SU-DHL-6 (cell line): Measurements from ENCODE around the gene MAST4.

Experiments used
- H2AFZ ChIP-seq: fragments of 200-600 bp; sonication (generic); 2 replicates; pipeline ENCODE4 v1.6.1; 2014; ENCODE audit warnings: low read depth, mild to moderate bottlenecking, moderate library complexity, mixed read lengths, antibody characterized with exemption, low read length; ENCODE audit not compliant: severe bottlenecking
- H3F3A ChIP-seq: fragments of 200-600 bp; shearing (Covaris generic); 2 replicates; pipeline ENCODE4 v1.6.0; 2016; ENCODE audit warnings: antibody characterized with exemption, mild to moderate bottlenecking; ENCODE audit not compliant: insufficient read depth
- H3K27ac ChIP-seq: fragments of 200-600 bp; sonication (generic); 2 replicates; pipeline ENCODE4 v1.5.1; 2016; ENCODE audit warnings: low read depth, mild to moderate bottlenecking, low read length, moderate library complexity, mixed read lengths
- H3K27me3 ChIP-seq: fragments of 200-600 bp; sonication (generic), shearing (Covaris generic); 2 replicates; pipeline ENCODE4 v1.6.0; 2014; ENCODE audit warnings: mild to moderate bottlenecking, low read length
- H3K36me3 ChIP-seq: fragments of 200-600 bp; sonication (generic); 2 replicates; pipeline ENCODE4 v1.6.1; 2014; ENCODE audit warnings: mild to moderate bottlenecking, low read length, mixed read lengths
- H3K4me2 ChIP-seq: fragments of 300-600, 200-600 bp; shearing (Covaris generic), sonication (generic); 2 replicates; pipeline ENCODE4 v1.6.0; 2014; ENCODE audit warnings: low read length, low read depth, mild to moderate bottlenecking; ENCODE audit not compliant: poor library complexity, severe bottlenecking
- H3K4me3 ChIP-seq: fragments of 200-600 bp; sonication (generic); 2 replicates; pipeline ENCODE4 v1.5.1; 2014; ENCODE audit warnings: antibody characterized with exemption, low read length, mild to moderate bottlenecking, mixed read lengths; ENCODE audit not compliant: insufficient read depth, poor library complexity, severe bottlenecking
- H3K79me2 ChIP-seq: fragments of 200-600 bp; sonication (generic); 2 replicates; pipeline ENCODE4 v1.6.1; 2014; ENCODE audit warnings: mild to moderate bottlenecking, low read length, moderate library complexity; ENCODE audit not compliant: insufficient read depth
- H3K9ac ChIP-seq: fragments of 200-600 bp; sonication (generic); 2 replicates; pipeline ENCODE4 v1.7.0; 2014; ENCODE audit warnings: mild to moderate bottlenecking, low read length
- H3K9me2 ChIP-seq: fragments of 200-600 bp; sonication (generic); replicated peaks from 2 replicates; pipeline ENCODE4 v1.6.1; 2014; ENCODE audit warnings: low read length; ENCODE audit not compliant: insufficient read depth
- H3K9me3 ChIP-seq: fragments of 200-600 bp; sonication (generic); 2 replicates; pipeline ENCODE4 v1.6.1; 2014; ENCODE audit warnings: low read length, mixed read lengths; ENCODE audit not compliant: insufficient read depth
- H4K20me1 ChIP-seq: fragments of 200-600 bp; sonication (generic); 2 replicates; pipeline ENCODE4 v1.6.1; 2014; ENCODE audit warnings: low read depth, mild to moderate bottlenecking, antibody characterized with exemption, low read length, moderate library complexity, mixed read lengths
- CTCF ChIP-seq: fragments of 200-600 bp; sonication (generic); IDR thresholded peaks from one replicate; pipeline ENCODE4 v1.5.1; 2017; ENCODE audit warnings: antibody characterized with exemption, mild to moderate bottlenecking, low read length, moderate library complexity; ENCODE audit not compliant: insufficient read depth, poor library complexity, severe bottlenecking
- EZH2phosphoT487 ChIP-seq: fragments of 200-600 bp; sonication (generic), shearing (Covaris generic); conservative IDR thresholded peaks from 2 replicates; pipeline ENCODE4 v1.6.1; 2018; ENCODE audit warnings: mild to moderate bottlenecking, antibody characterized with exemption, low read length, moderate library complexity, mixed read lengths

MAST4 gene

GRCh38 chr5:66993882-66994281, 397.7 kb downstream of the MAST4 start:
- Histone ChIP-seq H4K20me1 (no peaks in the 10 kb centered on the region), H3K9me3 (no peaks in the 10 kb centered on the region), H3K9ac (no peak overlapping the region), H3K4me3 (no peak overlapping the region), H3K9me2 (no peaks in the 10 kb centered on the region), H3K27me3 (no peaks in the 10 kb centered on the region), H3K27ac (no peak overlapping the region), H2AFZ (no peak overlapping the region), H3K36me3 (no peaks in the 10 kb centered on the region), H3F3A (no peaks in the 10 kb centered on the region), H3K4me2 (no peak overlapping the region), H3K79me2 (no peaks in the 10 kb centered on the region)
- no peak for TF ChIP-seq EZH2phosphoT487
- no peak for TF ChIP-seq CTCF

- no peak for TF ChIP-seq EZH2phosphoT487
- TF ChIP-seq CTCF = no peak
- Histone ChIP-seq H3K9me3 (no peaks in the 10 kb centered on the region), H3K9ac (no peak overlapping the region), H3K27me3 (no peaks in the 10 kb centered on the region), H3K9me2 (no peaks in the 10 kb centered on the region), H3K4me2 (no peak overlapping the region), H2AFZ (no peak overlapping the region), H3K79me2 (no peaks in the 10 kb centered on the region), H3K27ac (no peak overlapping the region), H4K20me1 (no peaks in the 10 kb centered on the region), H3K4me3 (no peak overlapping the region), H3K36me3 (no peaks in the 10 kb centered on the region), H3F3A (no peaks in the 10 kb centered on the region)
Measured at GRCh38 chr5:66994790-66995189, 398.6 kb downstream of the MAST4 start.

- Histone ChIP-seq H3K9ac (no peak overlapping the region), H2AFZ (no peak overlapping the region), H3K4me3 (no peak overlapping the region), H3K27me3 (no peaks in the 10 kb centered on the region), H3K9me2 (no peaks in the 10 kb centered on the region), H3K27ac (no peak overlapping the region), H3K79me2 (no peaks in the 10 kb centered on the region), H3F3A (peaks cover 12% of the 10 kb centered on the region), H3K9me3 (no peaks in the 10 kb centered on the region), H3K36me3 (no peaks in the 10 kb centered on the region), H3K4me2 (no peak overlapping the region), H4K20me1 (no peaks in the 10 kb centered on the region)
- TF ChIP-seq CTCF (no peak), EZH2phosphoT487 (no peak)
Measured at GRCh38 chr5:67000794-67001475, 404.7 kb downstream of the MAST4 start.
